GM12872 (cell line): ENCODE data around the gene GLRA3.

Experiments used
- TF ChIP-seq, protein P1 (sequence below): IDR thresholded peaks from 3 replicates; pipeline ENCODE4 v1.5.1; 2011; ENCODE audit warnings: low read depth, mild to moderate bottlenecking, low read length, moderate library complexity; ENCODE audit not compliant: insufficient read depth

GLRA3 gene

DNA sequence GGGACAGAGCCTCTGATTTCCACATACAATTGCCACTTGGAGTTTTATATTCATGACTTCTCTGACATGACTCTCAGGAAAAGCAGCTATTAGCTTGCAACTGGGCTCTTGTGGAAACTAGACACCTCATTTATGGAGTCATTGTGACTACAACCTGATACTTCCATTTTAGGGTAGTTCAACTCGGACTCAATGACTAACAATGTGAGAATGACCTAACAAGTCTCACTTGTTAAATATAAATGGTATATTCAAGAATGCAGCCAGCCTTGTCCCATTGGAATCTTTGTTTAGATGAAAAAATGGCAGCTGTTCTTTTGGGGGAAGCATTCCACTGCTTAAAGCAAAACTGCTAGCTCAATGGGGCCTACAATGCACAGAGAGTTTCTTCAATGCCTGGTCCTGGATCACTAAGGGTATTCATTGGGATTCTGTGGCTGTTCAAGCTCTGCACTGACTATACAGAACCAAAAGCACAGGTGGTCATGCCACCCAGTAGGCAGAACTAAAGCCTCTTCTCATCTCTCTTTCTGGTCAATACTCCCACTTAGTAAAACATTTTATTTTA, 36.5 kb upstream of the GLRA3 start:
- TF ChIP-seq, protein P1, sequence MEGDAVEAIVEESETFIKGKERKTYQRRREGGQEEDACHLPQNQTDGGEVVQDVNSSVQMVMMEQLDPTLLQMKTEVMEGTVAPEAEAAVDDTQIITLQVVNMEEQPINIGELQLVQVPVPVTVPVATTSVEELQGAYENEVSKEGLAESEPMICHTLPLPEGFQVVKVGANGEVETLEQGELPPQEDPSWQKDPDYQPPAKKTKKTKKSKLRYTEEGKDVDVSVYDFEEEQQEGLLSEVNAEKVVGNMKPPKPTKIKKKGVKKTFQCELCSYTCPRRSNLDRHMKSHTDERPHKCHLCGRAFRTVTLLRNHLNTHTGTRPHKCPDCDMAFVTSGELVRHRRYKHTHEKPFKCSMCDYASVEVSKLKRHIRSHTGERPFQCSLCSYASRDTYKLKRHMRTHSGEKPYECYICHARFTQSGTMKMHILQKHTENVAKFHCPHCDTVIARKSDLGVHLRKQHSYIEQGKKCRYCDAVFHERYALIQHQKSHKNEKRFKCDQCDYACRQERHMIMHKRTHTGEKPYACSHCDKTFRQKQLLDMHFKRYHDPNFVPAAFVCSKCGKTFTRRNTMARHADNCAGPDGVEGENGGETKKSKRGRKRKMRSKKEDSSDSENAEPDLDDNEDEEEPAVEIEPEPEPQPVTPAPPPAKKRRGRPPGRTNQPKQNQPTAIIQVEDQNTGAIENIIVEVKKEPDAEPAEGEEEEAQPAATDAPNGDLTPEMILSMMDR: no peak

DNA sequence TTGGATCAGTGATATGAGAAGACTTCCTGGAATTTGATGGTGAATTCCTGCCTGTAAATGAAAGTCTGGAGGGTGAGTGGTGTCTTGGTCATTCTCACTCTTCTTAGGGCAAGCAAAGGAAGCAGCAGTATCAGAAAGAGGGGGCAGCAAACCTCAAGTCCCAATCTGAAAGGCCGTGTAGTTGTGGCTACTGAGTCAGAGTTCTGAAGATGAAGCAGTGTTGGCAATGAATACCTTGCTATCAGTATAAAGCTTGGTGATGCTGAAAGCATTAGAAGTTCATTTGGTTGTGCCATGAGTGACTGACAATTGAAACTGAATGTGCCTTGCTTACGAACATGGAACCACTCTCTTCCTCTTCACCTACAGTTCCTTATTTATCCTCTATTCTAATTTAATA, 35.0 kb upstream of the GLRA3 start:
- TF ChIP-seq, protein P1: no peak

DNA sequence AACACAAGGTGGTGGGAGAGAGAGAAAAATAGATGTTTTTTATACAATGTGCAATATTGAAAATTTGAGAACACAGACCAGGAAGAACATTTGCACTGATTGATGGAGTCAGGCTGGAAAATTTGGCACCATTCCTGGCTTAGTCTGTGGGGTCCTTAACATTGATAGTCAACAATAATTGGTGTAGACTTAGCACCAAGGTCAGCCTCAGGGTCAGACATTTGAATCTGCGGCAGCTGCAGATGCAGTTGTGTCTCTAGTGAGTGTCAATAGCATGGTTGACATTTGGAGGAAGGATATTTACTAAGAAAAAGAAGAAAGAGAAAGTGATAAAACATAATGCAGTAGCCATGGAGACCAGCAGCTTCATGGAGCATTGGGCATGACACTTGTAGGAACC, 31.5 kb upstream of the GLRA3 start:
- TF ChIP-seq, protein P1: no peak

DNA sequence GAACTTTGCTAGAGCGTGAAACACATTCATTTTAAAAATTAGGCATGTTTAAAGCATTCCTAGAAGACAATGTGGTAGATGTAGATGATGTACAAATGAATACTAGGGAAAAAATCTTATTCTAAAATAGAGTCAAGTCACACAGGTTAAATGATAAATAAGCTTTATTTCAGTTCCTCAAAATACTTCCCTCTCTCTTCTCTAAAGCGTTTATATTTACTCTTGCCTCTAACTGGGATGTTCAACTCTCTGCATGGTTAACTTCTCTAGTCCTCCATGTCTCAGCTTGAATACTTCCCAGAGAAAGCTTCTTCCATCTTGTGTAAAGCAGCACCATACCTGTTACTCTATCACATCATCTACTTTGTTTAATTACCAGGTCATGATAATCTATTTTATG, 30.9 kb upstream of the GLRA3 start:
- TF ChIP-seq, protein P1: no peak

DNA sequence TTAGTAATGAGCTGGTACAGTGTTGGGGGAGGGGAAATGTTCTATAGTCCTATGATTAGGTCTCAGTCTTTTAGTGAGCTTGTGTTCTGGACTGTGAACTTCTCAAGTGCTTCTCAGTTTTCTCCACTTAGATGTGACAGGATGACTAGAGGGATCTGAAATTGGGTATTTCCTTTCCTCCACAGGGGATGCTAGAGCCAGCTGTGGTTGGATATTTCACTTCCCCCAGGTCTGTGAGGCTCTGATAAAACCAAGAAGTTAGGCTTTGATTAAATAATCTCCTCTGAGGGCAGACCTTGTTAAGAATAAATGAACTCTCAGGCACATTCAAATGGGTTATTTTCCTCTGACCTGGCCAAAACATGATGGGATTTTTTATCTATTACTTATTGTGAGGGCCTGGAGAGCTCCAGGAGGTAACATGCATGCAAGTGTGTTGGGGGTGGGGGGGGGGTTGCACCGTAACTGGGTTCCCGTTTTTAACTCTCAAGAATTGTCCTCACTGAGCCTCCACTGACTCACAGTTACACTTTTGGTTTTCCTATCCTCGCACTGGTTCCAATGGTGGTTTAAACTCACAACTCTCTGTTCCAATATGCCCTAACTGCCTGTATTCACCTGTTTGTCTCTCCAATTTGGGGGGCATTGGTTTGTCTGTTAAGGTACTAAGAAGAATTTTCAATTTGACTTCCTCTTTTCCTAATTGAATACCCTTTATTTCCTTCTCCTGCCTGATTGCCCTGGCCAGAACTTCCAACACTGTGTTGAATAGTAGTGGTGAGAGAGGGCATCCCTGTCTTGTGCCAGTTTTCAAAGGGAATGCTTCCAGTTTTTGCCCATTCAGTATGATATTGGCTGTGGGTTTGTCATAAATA, 28.1 kb upstream of the GLRA3 start:
- TF ChIP-seq, protein P1: no peak

DNA sequence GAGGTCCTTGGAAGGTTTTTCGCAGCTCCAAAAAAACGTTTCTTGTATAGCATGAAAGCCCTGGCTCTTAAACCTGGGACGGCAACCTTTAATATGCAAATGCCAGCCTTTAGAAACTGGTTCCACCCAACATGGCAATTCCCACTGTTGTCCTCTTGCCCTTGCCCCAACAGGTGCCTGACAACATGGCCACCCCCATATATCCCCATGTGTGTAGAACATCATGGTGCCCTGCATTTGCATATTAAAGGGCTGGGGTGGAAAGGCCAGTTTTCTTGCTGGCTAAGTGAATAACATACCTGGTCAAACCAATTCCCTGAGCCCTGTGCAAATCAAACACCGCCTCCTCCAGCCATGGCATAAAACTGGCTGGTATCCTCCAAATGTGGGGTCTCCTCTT, 26.0 kb upstream of the GLRA3 start:
- TF ChIP-seq, protein P1: no peak

DNA sequence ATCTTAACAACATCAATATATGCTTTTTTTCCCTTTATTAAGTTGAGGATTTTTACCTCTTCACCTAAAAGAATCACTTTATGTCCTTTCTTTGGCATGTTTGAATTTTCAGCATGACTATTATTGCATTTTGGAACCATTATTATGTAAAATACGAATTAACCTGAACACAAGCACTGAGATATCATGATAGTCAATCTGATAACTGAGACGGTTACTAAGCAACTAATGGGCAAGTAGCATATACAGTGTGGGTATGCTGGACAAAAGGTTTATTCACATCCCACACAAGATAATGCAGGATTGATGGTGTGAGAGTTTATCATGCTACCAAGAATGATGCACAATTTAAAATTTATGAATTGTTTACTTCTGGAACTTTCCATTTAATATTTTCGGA, 24.6 kb upstream of the GLRA3 start:
- TF ChIP-seq, protein P1: no peak
